BJ (cell line): ENCODE measurements around the gene DOK1. TPM values are rescaled to one million over a fixed set of nuclear protein-coding genes. Genes with fewer than 3 reads are reported as not detected.

Experiments
- CTCF ChIA-PET: fragments of 350-600 bp; formaldehyde crosslinking; extraction: SDS; loops from one replicate; lab custom pipeline; 2021; ENCODE audit warnings: antibody characterized with exemption, inconsistent platforms; lab: Yijun Ruan, JAX
- POLR2A ChIA-PET: fragments of 300-600 bp; sonication (Branson Sonifier 250); formaldehyde crosslinking; extraction: SDS; loops from one replicate; lab custom pipeline; 2021; ENCODE audit warnings: antibody characterized with exemption; lab: Charles Lee
- DNase-seq: peaks from one replicate; pipeline ENCODE4 v3.0.0-alpha.2; 2011; ENCODE audit warnings: low read depth
- H3K27me3 ChIP-seq: 2 replicates; pipeline ENCODE4 v1.6.0; 2011; ENCODE audit warnings: low read length; ENCODE audit not compliant: control insufficient read depth, insufficient read depth
- H3K36me3 ChIP-seq: 2 replicates; pipeline ENCODE4 v1.5.1; 2011; ENCODE audit warnings: low read length; ENCODE audit not compliant: control insufficient read depth, insufficient read depth
- H3K4me3 ChIP-seq: 2 replicates; pipeline ENCODE4 v1.5.1; 2011; ENCODE audit warnings: low read depth, mild to moderate bottlenecking, control low read depth, low read length
- CTCF ChIP-seq: IDR thresholded peaks from 2 replicates; pipeline ENCODE4 v1.5.1; 2011; ENCODE audit warnings: low read depth, mild to moderate bottlenecking, control low read depth, inconsistent platforms, low read length, moderate library complexity; ENCODE audit not compliant: insufficient read depth
- polyA plus RNA-seq: library from polyadenylated mRNA; depleted of rRNA; stranded (reverse); fragments of >200 nt; gene quantifications from 2 replicates; pipeline ENCODE4 v1.2.3, GENCODE V29; 2011

The DOK1 gene
- polyA plus RNA-seq, 1 experiment = 28.7 TPM

GRCh38 chr2:74522516-74522915, 32.0 kb upstream of the DOK1 start:
- peaks cover 17% of the 10 kb centered on the region for H3K36me3 ChIP-seq
- H3K4me3 ChIP-seq = no peak overlapping the region
- CTCF ChIA-PET = interaction anchor here (2.6 kb wide), 1 partner anchor 40 kb away, joined by 10 read pairs; the partner anchor contains the start of genes CCDC142 and TTC31
- no peak for DNase-seq
- POLR2A ChIA-PET = interaction anchor here (0.6 kb wide), 1 partner anchor 62 kb away, joined by 8 read pairs; no protein-coding TSS in a partner anchor
- TF ChIP-seq CTCF = no peak
- peaks cover 28% of the 10 kb centered on the region for H3K27me3 ChIP-seq

GRCh38 chr2:74524005-74524404, 30.5 kb upstream of the DOK1 start:
- no peak overlapping the region for H3K4me3 ChIP-seq
- H3K36me3 ChIP-seq = peaks cover 18% of the 10 kb centered on the region
- DNase-seq = no peak
- TF ChIP-seq CTCF = no peak
- H3K27me3 ChIP-seq = peaks cover 16% of the 10 kb centered on the region
- ChIA-PET POLR2A (no interaction called here), CTCF (no interaction called here)

- CTCF ChIA-PET = interaction anchor here (1.2 kb wide), 1 partner anchor 62 kb away, joined by 4 read pairs; no protein-coding TSS in a partner anchor
- no peak for DNase-seq
- H3K4me3 ChIP-seq = no peak overlapping the region
- peaks cover 9% of the 10 kb centered on the region for H3K27me3 ChIP-seq
- H3K36me3 ChIP-seq = peaks cover 18% of the 10 kb centered on the region
- TF ChIP-seq CTCF = no peak
- POLR2A ChIA-PET = no interaction called here
These were observed 29.4 kb upstream of the DOK1 start for GRCh38 chr2:74524955-74525716.

GRCh38 chr2:74525717-74526648, 28.5 kb upstream of the DOK1 start, which contains the start of gene DQX1:
TSS of gene DQX1 (minus strand) at chr2:74526231. CDS start at chr2:74525729, 502 bp downstream.
- TF ChIP-seq CTCF = no peak
- ChIA-PET POLR2A (no interaction called here), CTCF (interaction anchor here (1.2 kb wide), 2 partner anchors 13 to 61 kb away, joined by 3 to 4 read pairs; no protein-coding TSS in a partner anchor)
- no peak for DNase-seq
- Histone ChIP-seq H3K27me3 (0 out of 2 replicates have a peak, but pooled peaks cover 4% of the 10 kb centered on the region), H3K36me3 (peaks cover 18% of the 10 kb centered on the region), H3K4me3 (no peak within 1 kb of the TSS)
